Suprapubic skin (tissue), 4 donors: ENCODE results near the gene ASTN2.

ENCODE experiments used
- CTCF ChIP-seq, 2 donors: fragments of 200-600 bp in 1 of 2; fragments of 450-650 bp in 1 of 2; sonication (generic) in 1 of 2; IDR thresholded peaks; one replicate each; pipeline ENCODE4 v1.5.1; 2016 to 2019; ENCODE audit warnings: antibody characterized with exemption in 2 of 2, mild to moderate bottlenecking in 1 of 2, moderate library complexity in 1 of 2
- EP300 ChIP-seq: sonication (generic); formaldehyde crosslinking; IDR thresholded peaks from one replicate; pipeline ENCODE4 v1.6.1; 2017; ENCODE audit warnings: antibody characterized with exemption
- POLR2A ChIP-seq, 2 donors: fragments of 450-650 bp; IDR thresholded peaks; one replicate each; pipeline ENCODE4 v1.6.1; 2017; ENCODE audit warnings: antibody characterized with exemption in 2 of 2, mild to moderate bottlenecking in 2 of 2, moderate library complexity in 2 of 2
- POLR2AphosphoS5 ChIP-seq, 3 donors: sonication (generic); formaldehyde crosslinking; IDR thresholded peaks; one replicate each; pipeline ENCODE4 v1.6.1; 2017; ENCODE audit warnings: antibody characterized with exemption in 3 of 3

GRCh38 chr9:116797276-116797675 is 617.6 kb downstream of the ASTN2 start:
- TF ChIP-seq CTCF (IDR thresholded peaks at IDR 0.05) (no peak), POLR2A (IDR thresholded peaks at IDR 0.05) (no peak), POLR2AphosphoS5 (IDR thresholded peaks at IDR 0.05) (no peak), EP300 (no peak)
